ENCODE data around the gene ZBTB7A.

DNA sequence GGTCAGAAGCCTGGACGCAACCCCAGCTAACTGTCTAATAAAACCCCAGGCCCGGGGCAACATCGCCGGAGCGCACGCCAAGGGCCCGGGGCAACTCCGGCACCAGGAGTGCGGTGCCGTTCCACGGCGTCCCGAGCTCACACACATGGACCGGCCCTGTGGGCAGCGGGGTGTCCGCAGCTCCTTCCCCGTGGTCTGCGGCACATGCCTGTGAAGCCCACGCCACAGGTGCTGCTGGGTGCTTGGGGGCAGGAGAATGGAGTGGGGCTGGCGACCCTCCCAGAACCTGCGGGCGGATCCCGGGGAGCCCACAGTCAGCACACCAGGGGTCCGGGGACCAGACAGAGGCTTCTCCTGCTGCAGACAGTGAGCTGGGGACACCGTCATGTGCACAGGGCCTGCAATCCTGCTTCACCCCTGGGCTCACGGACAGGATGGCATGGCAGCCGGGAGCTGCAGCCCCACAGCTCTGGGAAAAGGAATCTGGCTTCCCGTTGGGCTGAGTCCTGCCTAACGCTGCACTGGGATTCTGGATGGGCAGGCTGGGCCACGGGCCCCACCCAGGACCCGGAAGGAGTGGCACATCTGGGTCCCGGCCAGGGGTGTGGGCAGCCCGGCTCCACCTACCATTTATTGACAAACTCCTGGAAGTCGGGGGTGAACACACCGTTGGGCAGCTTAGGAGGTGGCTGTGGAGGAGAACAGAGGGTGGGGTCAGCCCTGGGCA, 28.2 kb upstream of the ZBTB7A start:
- TF ChIP-seq, protein P1, sequence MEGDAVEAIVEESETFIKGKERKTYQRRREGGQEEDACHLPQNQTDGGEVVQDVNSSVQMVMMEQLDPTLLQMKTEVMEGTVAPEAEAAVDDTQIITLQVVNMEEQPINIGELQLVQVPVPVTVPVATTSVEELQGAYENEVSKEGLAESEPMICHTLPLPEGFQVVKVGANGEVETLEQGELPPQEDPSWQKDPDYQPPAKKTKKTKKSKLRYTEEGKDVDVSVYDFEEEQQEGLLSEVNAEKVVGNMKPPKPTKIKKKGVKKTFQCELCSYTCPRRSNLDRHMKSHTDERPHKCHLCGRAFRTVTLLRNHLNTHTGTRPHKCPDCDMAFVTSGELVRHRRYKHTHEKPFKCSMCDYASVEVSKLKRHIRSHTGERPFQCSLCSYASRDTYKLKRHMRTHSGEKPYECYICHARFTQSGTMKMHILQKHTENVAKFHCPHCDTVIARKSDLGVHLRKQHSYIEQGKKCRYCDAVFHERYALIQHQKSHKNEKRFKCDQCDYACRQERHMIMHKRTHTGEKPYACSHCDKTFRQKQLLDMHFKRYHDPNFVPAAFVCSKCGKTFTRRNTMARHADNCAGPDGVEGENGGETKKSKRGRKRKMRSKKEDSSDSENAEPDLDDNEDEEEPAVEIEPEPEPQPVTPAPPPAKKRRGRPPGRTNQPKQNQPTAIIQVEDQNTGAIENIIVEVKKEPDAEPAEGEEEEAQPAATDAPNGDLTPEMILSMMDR (IDR thresholded peaks at IDR 0.05 in 2 of 3, conservative IDR thresholded peaks at IDR 0.05 in 1 of 3; ENCODE audit: borderline replicate concordance in 1 of 3, insufficient read depth in 1 of 3, low read depth in 2 of 3, low read length in 2 of 3): no peak
- no peak for TF ChIP-seq MAX (IDR thresholded peaks at IDR 0.05)
